ENCODE data around the gene FGFRL1. TPM values are rescaled to one million over a fixed set of nuclear protein-coding genes. Genes with fewer than 3 reads are reported as not detected.
A peak's percentile ranks its signal among the peaks of the same experiment; 100 is the strongest.

Gene FGFRL1
- total RNA-seq, 1 donor from 2014 or later, result 58.8 TPM

DNA sequence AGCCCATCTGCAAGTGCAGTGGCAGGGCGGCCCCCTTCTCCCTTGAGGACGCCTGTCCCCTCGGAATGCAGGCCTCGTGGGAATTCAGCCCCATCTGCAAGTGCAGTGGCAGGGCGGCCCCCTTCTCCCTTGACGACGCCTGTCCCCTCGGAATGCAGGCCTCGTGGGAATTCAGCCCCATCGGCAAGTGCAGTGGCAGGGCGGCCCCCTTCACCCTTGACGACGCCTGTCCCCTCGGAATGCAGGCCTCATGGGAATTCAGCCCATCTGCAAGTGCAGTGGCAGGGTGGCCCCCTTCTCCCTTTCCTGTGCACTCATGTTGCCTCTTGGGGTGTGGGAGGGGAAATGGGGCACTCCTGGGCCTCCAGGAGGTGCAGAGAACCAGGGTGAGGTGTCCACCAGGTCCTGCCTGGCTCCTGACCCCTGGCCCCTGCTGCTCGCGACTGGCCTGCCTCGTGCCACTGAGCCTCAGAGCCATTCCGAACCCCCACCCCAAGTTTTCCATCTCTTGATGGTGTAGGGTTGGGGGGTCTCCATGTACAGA, 11.5 kb upstream of the FGFRL1 start:
- H3K4me1 Mint-ChIP-seq, result peaks cover 4% of the 10 kb centered on the region
- H3K9me3 Mint-ChIP-seq, result no peaks in the 10 kb centered on the region
- no peak overlapping the region for H3K27ac Mint-ChIP-seq (ENCODE audit: unreplicated experiment)
- H3K36me3 Mint-ChIP-seq (ENCODE audit: low read depth), result no peaks in the 10 kb centered on the region
- TF ChIP-seq CTCF (conservative IDR thresholded peaks at IDR 0.05), result no peak
- DNase-seq (ENCODE audit: low read depth, low spot score), result no peak
- peaks cover 67% of the 10 kb centered on the region for H3K27me3 Mint-ChIP-seq (ENCODE audit: low read depth)
- no peak overlapping the region for H3K4me3 Mint-ChIP-seq

DNA sequence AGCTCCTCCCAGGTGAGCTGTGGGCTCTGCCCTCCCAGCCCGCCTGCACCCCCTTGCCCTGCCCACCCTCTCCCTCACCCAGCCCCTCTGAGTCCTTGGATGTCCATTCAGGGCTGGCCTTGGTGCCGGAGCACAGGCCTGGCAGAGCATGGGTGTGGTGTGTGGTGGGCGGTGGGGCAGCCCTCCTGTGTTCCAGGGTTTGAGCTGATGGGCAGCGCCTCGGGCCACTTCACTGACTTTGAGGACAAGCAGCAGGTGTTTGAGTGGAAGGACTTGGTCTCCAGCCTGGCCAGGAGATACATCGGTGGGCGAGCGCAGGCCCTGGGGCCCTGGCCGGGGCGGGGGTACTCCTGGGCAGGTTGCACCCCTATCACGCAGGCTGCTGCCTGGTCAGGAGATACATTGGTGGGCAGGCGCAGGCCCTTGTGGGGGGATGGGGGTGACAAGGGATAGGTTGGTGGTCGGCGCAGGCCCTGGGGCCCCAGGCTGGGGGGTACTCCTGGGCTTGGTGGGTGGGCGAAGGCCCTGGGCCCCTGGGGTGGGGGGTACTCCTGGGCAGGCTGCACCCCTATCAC, 10.7 kb upstream of the FGFRL1 start:
- Mint-ChIP-seq H3K4me1 (peaks cover 4% of the 10 kb centered on the region), H3K9me3 (no peaks in the 10 kb centered on the region), H3K4me3 (peak overlapping the region; percentile 38), H3K27me3 (ENCODE audit: low read depth) (peaks cover 69% of the 10 kb centered on the region), H3K36me3 (ENCODE audit: low read depth) (no peaks in the 10 kb centered on the region), H3K27ac (ENCODE audit: unreplicated experiment) (no peak overlapping the region)
- no peak for DNase-seq (ENCODE audit: low read depth, low spot score)
- no peak for TF ChIP-seq CTCF (conservative IDR thresholded peaks at IDR 0.05)

- no peak overlapping the region for H3K4me3 Mint-ChIP-seq
- no peaks in the 10 kb centered on the region for H3K36me3 Mint-ChIP-seq (ENCODE audit: low read depth)
- H3K27me3 Mint-ChIP-seq (ENCODE audit: low read depth), result peaks cover 71% of the 10 kb centered on the region
- DNase-seq (ENCODE audit: low read depth, low spot score), result no peak
- H3K27ac Mint-ChIP-seq (ENCODE audit: unreplicated experiment), result no peak overlapping the region
- H3K9me3 Mint-ChIP-seq, result no peaks in the 10 kb centered on the region
- no peak for TF ChIP-seq CTCF (conservative IDR thresholded peaks at IDR 0.05)
- peaks cover 4% of the 10 kb centered on the region for H3K4me1 Mint-ChIP-seq
These were observed 9.8 kb upstream of the FGFRL1 start for GRCh38 chr4:1001561-1002130.

- Mint-ChIP-seq H3K27ac (ENCODE audit: unreplicated experiment) (no peak overlapping the region), H3K27me3 (ENCODE audit: low read depth) (peaks cover 72% of the 10 kb centered on the region), H3K4me1 (peaks cover 4% of the 10 kb centered on the region), H3K9me3 (no peaks in the 10 kb centered on the region), H3K36me3 (ENCODE audit: low read depth) (peaks cover 3% of the 10 kb centered on the region), H3K4me3 (no peak overlapping the region)
- no peak for TF ChIP-seq CTCF (conservative IDR thresholded peaks at IDR 0.05)
- DNase-seq (ENCODE audit: low read depth, low spot score), result no peak
These were observed 9.2 kb upstream of the FGFRL1 start for GRCh38 chr4:1002131-1002630.

- peaks cover 77% of the 10 kb centered on the region for H3K27me3 Mint-ChIP-seq (ENCODE audit: low read depth)
These were observed 8.7 kb upstream of the FGFRL1 start for GRCh38 chr4:1002631-1003251.

More at GRCh38 chr4:1002631-1003251, 8.7 kb upstream of the FGFRL1 start:
- DNase-seq (ENCODE audit: low read depth, low spot score), result no peak
- H3K36me3 Mint-ChIP-seq (ENCODE audit: low read depth), result peaks cover 3% of the 10 kb centered on the region
- no peaks in the 10 kb centered on the region for H3K9me3 Mint-ChIP-seq
- TF ChIP-seq CTCF (conservative IDR thresholded peaks at IDR 0.05), result no peak
- no peak overlapping the region for H3K4me3 Mint-ChIP-seq
- H3K4me1 Mint-ChIP-seq, result peaks cover 4% of the 10 kb centered on the region
- H3K27ac Mint-ChIP-seq (ENCODE audit: unreplicated experiment), result no peak overlapping the region

Measured in neural crest cell (in vitro differentiated cells).